WTC11 (cell line): ENCODE results near the gene ALDH1A2.

ENCODE experiments used
- ATF6 ChIP-seq: sonication (generic); formaldehyde crosslinking; IDR thresholded peaks from 2 replicates; pipeline ENCODE4 v1.8.1; 2023; ENCODE audit warnings: mild to moderate bottlenecking, missing genetic modification reagents
- CTCF ChIP-seq: fragments of 200-600 bp; IDR thresholded peaks from 2 replicates; pipeline ENCODE4 v1.8.0; 2022; ENCODE audit warnings: antibody characterized with exemption
- HMGXB4 ChIP-seq: sonication (generic); formaldehyde crosslinking; IDR thresholded peaks from 2 replicates; pipeline ENCODE4 v1.8.1; 2023; ENCODE audit warnings: mild to moderate bottlenecking, moderate library complexity, missing genetic modification reagents
- MLX ChIP-seq: sonication (generic); formaldehyde crosslinking; IDR thresholded peaks from 2 replicates; pipeline ENCODE4 v1.8.1; 2023; ENCODE audit warnings: mild to moderate bottlenecking, missing genetic modification reagents, moderate library complexity
- NR2C2 ChIP-seq: sonication (generic); formaldehyde crosslinking; IDR thresholded peaks from 2 replicates; pipeline ENCODE4 v1.8.0; 2022; ENCODE audit warnings: mild to moderate bottlenecking, missing genetic modification reagents
- SP1 ChIP-seq: sonication (generic); formaldehyde crosslinking; conservative IDR thresholded peaks from 2 replicates; pipeline ENCODE4 v1.8.1; 2022; ENCODE audit warnings: missing genetic modification reagents
- USF1 ChIP-seq: sonication (generic); formaldehyde crosslinking; IDR thresholded peaks from 2 replicates; pipeline ENCODE4 v1.8.0; 2022; ENCODE audit warnings: mild to moderate bottlenecking, missing genetic modification reagents
- ZBTB21 ChIP-seq: sonication (generic); formaldehyde crosslinking; IDR thresholded peaks from 2 replicates; pipeline ENCODE4 v1.8.1; 2023; ENCODE audit warnings: mild to moderate bottlenecking, missing genetic modification reagents, borderline replicate concordance

- TF ChIP-seq CTCF (no peak), ATF6 (CRISPR knock-in tag) (no peak), USF1 (CRISPR knock-in tag) (no peak), ZBTB21 (no peak), HMGXB4 (CRISPR knock-in tag) (no peak), MLX (no peak), SP1 (CRISPR knock-in tag) (no peak), NR2C2 (no peak)
Measured at GRCh38 chr15:57943754-57944420, 121.6 kb downstream of the ALDH1A2 start.
